ENCODE measurements around the gene SH3BGRL2.
"Not testable (repeated sequence)": the region's sequence is repeated elsewhere in the genome, so short reads cannot be mapped to it uniquely, and the experiment has no call there.

SH3BGRL2 gene

GRCh38 chr6:79649016-79649415 is 17.9 kb downstream of the SH3BGRL2 start:
- no peak for DNase-seq (ENCODE audit: low spot score)

- no peak for DNase-seq (ENCODE audit: low spot score)
These were observed 19.8 kb downstream of the SH3BGRL2 start for GRCh38 chr6:79650950-79651349.

GRCh38 chr6:79656134-79656533 is 25.0 kb downstream of the SH3BGRL2 start:
- no peak for DNase-seq (ENCODE audit: low spot score)

GRCh38 chr6:79657238-79657637 is 26.1 kb downstream of the SH3BGRL2 start:
- DNase-seq (ENCODE audit: low spot score), result no peak

- not testable (repeated sequence) for DNase-seq (ENCODE audit: low spot score)
These were observed 32.5 kb downstream of the SH3BGRL2 start for GRCh38 chr6:79663655-79664054.

- no peak for DNase-seq (ENCODE audit: low spot score)
These were observed 34.8 kb downstream of the SH3BGRL2 start for GRCh38 chr6:79665725-79666551.

- DNase-seq (ENCODE audit: low spot score), result no peak
These were observed 35.5 kb downstream of the SH3BGRL2 start for GRCh38 chr6:79666634-79667033.

- no peak for DNase-seq (ENCODE audit: low spot score)
These were observed 37.3 kb downstream of the SH3BGRL2 start for GRCh38 chr6:79668381-79668780.

- DNase-seq (ENCODE audit: low spot score), result no peak
These were observed 38.6 kb downstream of the SH3BGRL2 start for GRCh38 chr6:79669766-79670165.

- DNase-seq (ENCODE audit: low spot score), result no peak
These were observed 39.7 kb downstream of the SH3BGRL2 start for GRCh38 chr6:79670789-79671188.

- peak; percentile 47 for DNase-seq (ENCODE audit: low spot score)
These were observed 40.6 kb downstream of the SH3BGRL2 start for GRCh38 chr6:79671600-79672266.

- DNase-seq (ENCODE audit: low spot score), result peak; percentile 54
These were observed 41.5 kb downstream of the SH3BGRL2 start for GRCh38 chr6:79672631-79673111.

- DNase-seq (ENCODE audit: low spot score), result no peak
These were observed 42.8 kb downstream of the SH3BGRL2 start for GRCh38 chr6:79673947-79674346.

GRCh38 chr6:79676785-79677736 is 45.9 kb downstream of the SH3BGRL2 start:
- no peak for DNase-seq (ENCODE audit: low spot score)

GRCh38 chr6:79682682-79683081 is 51.6 kb downstream of the SH3BGRL2 start:
- not testable (repeated sequence) for DNase-seq (ENCODE audit: low spot score)

GRCh38 chr6:79684876-79685275 is 53.7 kb downstream of the SH3BGRL2 start:
- no peak for DNase-seq (ENCODE audit: low spot score)

GRCh38 chr6:79686707-79687309 is 55.7 kb downstream of the SH3BGRL2 start:
- DNase-seq (ENCODE audit: low spot score), result no peak

GRCh38 chr6:79687759-79688158 is 56.6 kb downstream of the SH3BGRL2 start:
- no peak for DNase-seq (ENCODE audit: low spot score)

- DNase-seq (ENCODE audit: low spot score), result no peak
These were observed 63.0 kb downstream of the SH3BGRL2 start for GRCh38 chr6:79694156-79694555.

- DNase-seq (ENCODE audit: low spot score), result no peak
These were observed 63.7 kb downstream of the SH3BGRL2 start for GRCh38 chr6:79694623-79695343.

GRCh38 chr6:79697430-79697829 is 66.3 kb downstream of the SH3BGRL2 start:
- no peak for DNase-seq (ENCODE audit: low spot score)
